Neural progenitor cell (in vitro differentiated cells): ENCODE measurements around the gene FAM20C.

Source experiments
- EZH2phosphoT487 ChIP-seq: fragments of 200-600 bp; sonication (generic); IDR thresholded peaks from 2 replicates; pipeline ENCODE4 v1.6.1; 2017; ENCODE audit warnings: antibody characterized with exemption
- TF ChIP-seq, protein P1 (sequence below): fragments of 200-600 bp; sonication (generic); IDR thresholded peaks from 2 replicates; pipeline ENCODE4 v1.5.1; 2017; ENCODE audit warnings: antibody characterized with exemption, mild to moderate bottlenecking

DNA sequence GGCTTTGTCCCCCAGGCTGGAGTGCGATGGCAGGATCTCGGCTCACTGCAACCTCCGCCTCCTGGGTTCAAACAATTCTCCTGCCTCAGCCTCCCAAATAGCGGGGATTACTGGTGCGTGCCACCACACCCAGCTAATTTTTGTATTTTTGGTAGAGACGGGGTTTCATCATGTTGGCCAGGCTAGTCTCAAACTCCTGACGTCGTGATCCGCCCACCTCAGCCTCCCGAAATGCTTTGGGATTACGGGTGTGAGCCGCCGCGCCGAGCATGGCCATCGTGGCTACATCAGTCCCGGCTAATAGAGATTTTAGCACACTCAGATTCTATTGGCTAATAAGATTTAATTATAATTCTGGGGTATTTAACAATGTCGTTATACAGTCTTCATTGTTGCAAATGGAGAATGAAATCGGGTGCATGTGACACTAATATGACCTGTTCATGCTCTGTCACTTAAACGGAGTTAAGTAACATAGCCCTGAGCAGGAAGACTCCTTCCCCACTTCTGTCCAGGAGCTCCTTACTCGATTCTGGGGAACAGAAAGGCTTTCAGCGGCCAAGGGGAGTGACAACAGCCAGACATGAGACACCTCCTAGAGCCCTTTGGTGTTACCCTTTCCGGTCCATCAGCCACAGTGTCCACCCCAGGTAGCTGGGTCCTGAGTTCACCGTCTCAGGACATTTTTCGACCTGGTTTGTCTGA is 40.9 kb upstream of the FAM20C start:
- TF ChIP-seq, protein P1, sequence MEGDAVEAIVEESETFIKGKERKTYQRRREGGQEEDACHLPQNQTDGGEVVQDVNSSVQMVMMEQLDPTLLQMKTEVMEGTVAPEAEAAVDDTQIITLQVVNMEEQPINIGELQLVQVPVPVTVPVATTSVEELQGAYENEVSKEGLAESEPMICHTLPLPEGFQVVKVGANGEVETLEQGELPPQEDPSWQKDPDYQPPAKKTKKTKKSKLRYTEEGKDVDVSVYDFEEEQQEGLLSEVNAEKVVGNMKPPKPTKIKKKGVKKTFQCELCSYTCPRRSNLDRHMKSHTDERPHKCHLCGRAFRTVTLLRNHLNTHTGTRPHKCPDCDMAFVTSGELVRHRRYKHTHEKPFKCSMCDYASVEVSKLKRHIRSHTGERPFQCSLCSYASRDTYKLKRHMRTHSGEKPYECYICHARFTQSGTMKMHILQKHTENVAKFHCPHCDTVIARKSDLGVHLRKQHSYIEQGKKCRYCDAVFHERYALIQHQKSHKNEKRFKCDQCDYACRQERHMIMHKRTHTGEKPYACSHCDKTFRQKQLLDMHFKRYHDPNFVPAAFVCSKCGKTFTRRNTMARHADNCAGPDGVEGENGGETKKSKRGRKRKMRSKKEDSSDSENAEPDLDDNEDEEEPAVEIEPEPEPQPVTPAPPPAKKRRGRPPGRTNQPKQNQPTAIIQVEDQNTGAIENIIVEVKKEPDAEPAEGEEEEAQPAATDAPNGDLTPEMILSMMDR = no peak
- no peak for TF ChIP-seq EZH2phosphoT487
